ENCODE measurements around the gene CNST. TPM values are rescaled to one million over a fixed set of nuclear protein-coding genes. Genes with fewer than 3 reads are reported as not detected.

CNST gene
- total and polyA plus RNA-seq, 2 experiments from 2014 or later = 13.1 to 17.9 TPM

DNA sequence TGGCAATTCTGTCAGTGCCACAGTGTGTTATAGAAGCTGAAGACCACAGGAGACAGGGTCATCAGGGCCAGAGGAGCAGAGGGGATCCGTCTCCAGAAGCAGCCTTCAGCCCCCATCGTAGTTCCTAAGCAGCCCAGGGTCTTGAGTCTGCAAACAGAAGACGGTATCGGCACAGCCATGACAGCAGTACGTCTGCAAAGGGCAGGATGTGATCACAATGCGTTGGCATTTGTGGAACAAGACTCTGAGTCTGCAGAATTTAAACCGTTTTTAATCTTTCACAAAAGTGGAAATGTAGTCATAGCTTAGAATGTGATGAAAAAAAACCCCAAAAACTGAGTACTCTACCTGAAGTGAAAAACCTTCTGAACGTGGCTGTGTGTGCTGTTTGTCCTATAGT lies 113.9 kb downstream of the CNST start:
- H3K27ac ChIP-seq = no peak overlapping the region
- H3K4me1 ChIP-seq (ENCODE audit: low read depth) = no peaks in the 10 kb centered on the region
- DNase-seq (ENCODE audit: low read depth in 1 of 2, low spot score in 1 of 2) = peak in 1 of 2 donors; percentile 26
- no peaks in the 10 kb centered on the region for H3K36me3 ChIP-seq
- H3K27me3 ChIP-seq = no peaks in the 10 kb centered on the region
- H3K9me3 ChIP-seq (ENCODE audit: low read depth) = no peaks in the 10 kb centered on the region
- no peak overlapping the region for H3K4me3 ChIP-seq
- TF ChIP-seq CTCF (IDR thresholded peaks at IDR 0.05; ENCODE audit: low read depth, low read length) = no peak

DNA sequence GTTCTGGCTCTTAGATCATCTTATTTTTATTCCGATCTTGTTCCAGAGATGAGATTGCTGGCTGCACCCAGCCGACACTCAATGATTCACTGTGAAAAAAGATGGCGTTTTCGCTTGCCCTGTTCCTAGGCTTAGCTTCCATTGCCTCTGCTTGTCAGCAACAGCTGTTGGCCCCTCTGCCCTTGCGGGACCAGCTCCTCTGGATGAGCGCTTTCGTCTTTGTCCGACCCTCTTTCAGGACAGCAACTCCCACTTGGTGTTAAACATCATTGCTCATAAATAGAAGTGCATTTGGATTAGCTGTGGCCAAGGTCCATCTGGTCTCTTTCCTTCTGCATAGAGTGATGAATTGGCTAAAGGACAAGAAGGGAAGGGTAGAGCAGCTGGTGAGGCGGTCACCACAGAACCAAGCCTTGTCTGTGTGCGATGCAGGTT lies 114.5 kb downstream of the CNST start:
- H3K27me3 ChIP-seq = no peaks in the 10 kb centered on the region
- no peaks in the 10 kb centered on the region for H3K36me3 ChIP-seq
- H3K9me3 ChIP-seq (ENCODE audit: low read depth) = no peaks in the 10 kb centered on the region
- peak in 1 of 2 donors; percentile 20 for DNase-seq (ENCODE audit: low read depth in 1 of 2, low spot score in 1 of 2)
- H3K4me1 ChIP-seq (ENCODE audit: low read depth) = no peaks in the 10 kb centered on the region
- no peak for TF ChIP-seq CTCF (IDR thresholded peaks at IDR 0.05; ENCODE audit: low read depth, low read length)
- no peak overlapping the region for H3K4me3 ChIP-seq
- no peak overlapping the region for H3K27ac ChIP-seq

GRCh38 chr1:246681900-246682895 lies 115.9 kb downstream of the CNST start:
- Histone ChIP-seq H3K36me3 (no peaks in the 10 kb centered on the region), H3K4me1 (ENCODE audit: low read depth) (no peaks in the 10 kb centered on the region), H3K4me3 (no peak overlapping the region), H3K27ac (no peak overlapping the region), H3K27me3 (no peaks in the 10 kb centered on the region), H3K9me3 (ENCODE audit: low read depth) (no peaks in the 10 kb centered on the region)
- peak in 1 of 2 donors; percentile 45 for DNase-seq (ENCODE audit: low read depth in 1 of 2, low spot score in 1 of 2)
- TF ChIP-seq CTCF (IDR thresholded peaks at IDR 0.05; ENCODE audit: low read depth, low read length) = no peak

DNA sequence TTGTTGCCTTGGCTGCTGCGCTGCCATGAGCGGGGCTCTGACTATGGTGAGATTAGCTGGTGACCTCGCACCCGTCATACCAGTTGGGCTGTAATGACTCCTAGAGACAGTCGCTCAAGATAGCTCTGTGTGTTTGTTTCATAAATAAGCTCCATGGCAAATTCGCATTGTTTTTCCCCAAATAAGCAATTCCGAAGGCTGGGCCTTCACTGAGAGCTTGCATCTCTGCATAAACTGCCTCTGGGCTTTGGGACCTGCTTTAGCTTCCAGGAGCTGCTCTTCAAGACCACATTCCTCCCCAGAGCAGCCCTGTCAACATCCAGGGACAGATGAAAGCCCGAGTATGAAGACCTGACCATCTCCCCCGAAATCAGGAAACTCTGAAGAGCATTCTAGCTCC lies 117.3 kb downstream of the CNST start:
- no peak for DNase-seq (ENCODE audit: low read depth in 1 of 2, low spot score in 1 of 2)
- H3K9me3 ChIP-seq (ENCODE audit: low read depth) = no peaks in the 10 kb centered on the region
- H3K27ac ChIP-seq = no peak overlapping the region
- TF ChIP-seq CTCF (IDR thresholded peaks at IDR 0.05; ENCODE audit: low read depth, low read length) = no peak
- no peaks in the 10 kb centered on the region for H3K36me3 ChIP-seq
- H3K4me3 ChIP-seq = no peak overlapping the region
- H3K4me1 ChIP-seq (ENCODE audit: low read depth) = no peaks in the 10 kb centered on the region
- no peaks in the 10 kb centered on the region for H3K27me3 ChIP-seq

DNA sequence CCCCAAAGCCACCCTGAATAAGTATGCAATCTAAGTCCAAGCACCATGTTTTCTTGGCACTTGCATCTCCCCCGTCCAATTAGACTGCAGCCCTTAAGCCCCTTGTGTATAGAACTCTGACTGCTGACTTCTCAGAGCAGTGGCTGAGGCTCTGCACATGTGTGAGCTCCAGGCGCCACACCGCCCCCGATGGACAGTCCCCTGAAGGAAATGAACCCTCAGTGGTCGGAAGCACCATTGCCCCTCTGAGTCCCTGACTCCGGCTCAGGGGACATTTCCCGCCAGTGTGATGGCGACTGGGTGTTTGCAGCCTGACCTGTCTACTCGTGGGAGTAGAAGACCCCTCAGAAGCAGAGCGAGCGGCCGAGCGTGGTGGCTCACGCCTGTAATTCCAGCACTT lies 120.7 kb downstream of the CNST start:
- peak in 1 of 2 donors; percentile 8 for DNase-seq (ENCODE audit: low read depth in 1 of 2, low spot score in 1 of 2)
- Histone ChIP-seq H3K27me3 (no peaks in the 10 kb centered on the region), H3K4me1 (ENCODE audit: low read depth) (no peaks in the 10 kb centered on the region), H3K9me3 (ENCODE audit: low read depth) (no peaks in the 10 kb centered on the region), H3K4me3 (no peak overlapping the region), H3K27ac (no peak overlapping the region), H3K36me3 (no peaks in the 10 kb centered on the region)
- TF ChIP-seq CTCF (IDR thresholded peaks at IDR 0.05; ENCODE audit: low read depth, low read length) = no peak

All from cardiac muscle cell (in vitro differentiated cells and primary cell).